ENCODE measurements around the gene CDYL2. TPM values are rescaled to one million over a fixed set of nuclear protein-coding genes. Genes with fewer than 3 reads are reported as not detected.

The CDYL2 gene
- total RNA-seq, 1 experiment from 2014 or later = 8.2 TPM

- TF ChIP-seq ESRRA (CRISPR knock-in tag; IDR thresholded peaks at IDR 0.05; ENCODE audit: borderline replicate concordance) (no peak), FOXP1 (CRISPR knock-in tag; IDR thresholded peaks at IDR 0.05; ENCODE audit: borderline replicate concordance) (no peak), SMAD4 (CRISPR knock-in tag; IDR thresholded peaks at IDR 0.05) (no peak), ETV6 (CRISPR knock-in tag; IDR thresholded peaks at IDR 0.05) (no peak), ZNF416 (CRISPR knock-in tag; IDR thresholded peaks at IDR 0.05) (no peak), ZNF121 (CRISPR knock-in tag; IDR thresholded peaks at IDR 0.05) (no peak), E2F5 (CRISPR knock-in tag; IDR thresholded peaks at IDR 0.05) (no peak), ERG (CRISPR knock-in tag; IDR thresholded peaks at IDR 0.05) (no peak), RORB (CRISPR knock-in tag; IDR thresholded peaks at IDR 0.05) (no peak)
- TF ChIP-seq, protein P1, sequence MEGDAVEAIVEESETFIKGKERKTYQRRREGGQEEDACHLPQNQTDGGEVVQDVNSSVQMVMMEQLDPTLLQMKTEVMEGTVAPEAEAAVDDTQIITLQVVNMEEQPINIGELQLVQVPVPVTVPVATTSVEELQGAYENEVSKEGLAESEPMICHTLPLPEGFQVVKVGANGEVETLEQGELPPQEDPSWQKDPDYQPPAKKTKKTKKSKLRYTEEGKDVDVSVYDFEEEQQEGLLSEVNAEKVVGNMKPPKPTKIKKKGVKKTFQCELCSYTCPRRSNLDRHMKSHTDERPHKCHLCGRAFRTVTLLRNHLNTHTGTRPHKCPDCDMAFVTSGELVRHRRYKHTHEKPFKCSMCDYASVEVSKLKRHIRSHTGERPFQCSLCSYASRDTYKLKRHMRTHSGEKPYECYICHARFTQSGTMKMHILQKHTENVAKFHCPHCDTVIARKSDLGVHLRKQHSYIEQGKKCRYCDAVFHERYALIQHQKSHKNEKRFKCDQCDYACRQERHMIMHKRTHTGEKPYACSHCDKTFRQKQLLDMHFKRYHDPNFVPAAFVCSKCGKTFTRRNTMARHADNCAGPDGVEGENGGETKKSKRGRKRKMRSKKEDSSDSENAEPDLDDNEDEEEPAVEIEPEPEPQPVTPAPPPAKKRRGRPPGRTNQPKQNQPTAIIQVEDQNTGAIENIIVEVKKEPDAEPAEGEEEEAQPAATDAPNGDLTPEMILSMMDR (IDR thresholded peaks at IDR 0.05) = no peak
- TF ChIP-seq, protein P2, sequence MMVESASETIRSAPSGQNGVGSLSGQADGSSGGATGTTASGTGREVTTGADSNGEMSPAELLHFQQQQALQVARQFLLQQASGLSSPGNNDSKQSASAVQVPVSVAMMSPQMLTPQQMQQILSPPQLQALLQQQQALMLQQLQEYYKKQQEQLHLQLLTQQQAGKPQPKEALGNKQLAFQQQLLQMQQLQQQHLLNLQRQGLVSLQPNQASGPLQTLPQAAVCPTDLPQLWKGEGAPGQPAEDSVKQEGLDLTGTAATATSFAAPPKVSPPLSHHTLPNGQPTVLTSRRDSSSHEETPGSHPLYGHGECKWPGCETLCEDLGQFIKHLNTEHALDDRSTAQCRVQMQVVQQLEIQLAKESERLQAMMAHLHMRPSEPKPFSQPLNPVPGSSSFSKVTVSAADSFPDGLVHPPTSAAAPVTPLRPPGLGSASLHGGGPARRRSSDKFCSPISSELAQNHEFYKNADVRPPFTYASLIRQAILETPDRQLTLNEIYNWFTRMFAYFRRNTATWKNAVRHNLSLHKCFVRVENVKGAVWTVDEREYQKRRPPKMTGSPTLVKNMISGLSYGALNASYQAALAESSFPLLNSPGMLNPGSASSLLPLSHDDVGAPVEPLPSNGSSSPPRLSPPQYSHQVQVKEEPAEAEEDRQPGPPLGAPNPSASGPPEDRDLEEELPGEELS (CRISPR knock-in tag; IDR thresholded peaks at IDR 0.05) = no peak
- H3K36me3 Mint-ChIP-seq = no peaks in the 10 kb centered on the region
- H3K9me3 Mint-ChIP-seq = no peaks in the 10 kb centered on the region
- DNase-seq (ENCODE audit: low spot score) (no peak), ATAC-seq (no peak)
- ChIA-PET CTCF (interaction anchor here (1.2 kb wide), 1 partner anchor 30 kb away, joined by 3 read pairs; no protein-coding TSS in a partner anchor), POLR2A (no interaction called here)
- H3K27me3 Mint-ChIP-seq (ENCODE audit: low read depth) = peaks cover 4% of the 10 kb centered on the region; the same call in 1 of the 2 replicates
- H3K4me3 Mint-ChIP-seq = no peak overlapping the region
- no peaks in the 10 kb centered on the region for H3K4me1 Mint-ChIP-seq
- no peak overlapping the region for H3K27ac Mint-ChIP-seq
Observed at GRCh38 chr16:80557037-80557436, 247.4 kb downstream of the CDYL2 start.

DNA sequence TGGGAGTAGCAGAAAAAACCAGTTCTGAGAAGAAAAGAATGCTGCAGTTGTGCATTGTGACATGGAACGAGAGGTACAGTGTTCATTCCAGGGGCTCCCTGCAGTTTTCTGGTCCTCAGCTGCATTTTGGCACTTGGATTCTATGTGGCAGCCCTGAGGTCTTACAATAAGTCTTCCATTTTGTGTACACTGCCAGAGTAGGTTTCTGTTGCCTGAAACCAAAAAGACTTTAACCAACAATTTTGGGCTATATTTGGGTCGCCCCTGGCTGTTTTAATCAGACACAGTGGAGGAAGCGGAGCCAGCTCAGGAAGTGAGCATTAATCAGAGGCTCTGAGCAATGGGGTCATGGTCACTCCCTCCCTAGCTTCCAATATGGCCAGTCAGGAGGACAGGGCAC lies 247.9 kb downstream of the CDYL2 start:
- Mint-ChIP-seq H3K4me1 (no peaks in the 10 kb centered on the region), H3K27me3 (ENCODE audit: low read depth) (peaks cover 4% of the 10 kb centered on the region; the same call in 1 of the 2 replicates), H3K9me3 (no peaks in the 10 kb centered on the region), H3K36me3 (no peaks in the 10 kb centered on the region), H3K4me3 (no peak overlapping the region), H3K27ac (no peak overlapping the region)
- TF ChIP-seq, protein P3, sequence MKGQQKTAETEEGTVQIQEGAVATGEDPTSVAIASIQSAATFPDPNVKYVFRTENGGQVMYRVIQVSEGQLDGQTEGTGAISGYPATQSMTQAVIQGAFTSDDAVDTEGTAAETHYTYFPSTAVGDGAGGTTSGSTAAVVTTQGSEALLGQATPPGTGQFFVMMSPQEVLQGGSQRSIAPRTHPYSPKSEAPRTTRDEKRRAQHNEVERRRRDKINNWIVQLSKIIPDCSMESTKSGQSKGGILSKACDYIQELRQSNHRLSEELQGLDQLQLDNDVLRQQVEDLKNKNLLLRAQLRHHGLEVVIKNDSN (CRISPR knock-in tag; IDR thresholded peaks at IDR 0.05) = no peak
- TF ChIP-seq ZBTB21 (CRISPR knock-in tag; IDR thresholded peaks at IDR 0.05; ENCODE audit: borderline replicate concordance) = no peak
- no peak for TF ChIP-seq NFATC4 (CRISPR knock-in tag; IDR thresholded peaks at IDR 0.05)
- TF ChIP-seq FOXP1 (CRISPR knock-in tag; IDR thresholded peaks at IDR 0.05; ENCODE audit: borderline replicate concordance) = no peak
- no peak for TF ChIP-seq NFE2L1 (CRISPR knock-in tag; IDR thresholded peaks at IDR 0.05)
- TF ChIP-seq, protein P4, sequence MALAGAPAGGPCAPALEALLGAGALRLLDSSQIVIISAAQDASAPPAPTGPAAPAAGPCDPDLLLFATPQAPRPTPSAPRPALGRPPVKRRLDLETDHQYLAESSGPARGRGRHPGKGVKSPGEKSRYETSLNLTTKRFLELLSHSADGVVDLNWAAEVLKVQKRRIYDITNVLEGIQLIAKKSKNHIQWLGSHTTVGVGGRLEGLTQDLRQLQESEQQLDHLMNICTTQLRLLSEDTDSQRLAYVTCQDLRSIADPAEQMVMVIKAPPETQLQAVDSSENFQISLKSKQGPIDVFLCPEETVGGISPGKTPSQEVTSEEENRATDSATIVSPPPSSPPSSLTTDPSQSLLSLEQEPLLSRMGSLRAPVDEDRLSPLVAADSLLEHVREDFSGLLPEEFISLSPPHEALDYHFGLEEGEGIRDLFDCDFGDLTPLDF (CRISPR knock-in tag; IDR thresholded peaks at IDR 0.05) = no peak
- DNase-seq (ENCODE audit: low spot score) (no peak), ATAC-seq (no peak)
- ChIA-PET POLR2A (no interaction called here), CTCF (interaction anchor here (1.2 kb wide), 1 partner anchor 30 kb away, joined by 3 read pairs; no protein-coding TSS in a partner anchor)
